ENCODE results near the gene CHST14. TPM values are rescaled to one million over a fixed set of nuclear protein-coding genes. Genes with fewer than 3 reads are reported as not detected.
"Not testable (repeated sequence)": the region's sequence is repeated elsewhere in the genome, so short reads cannot be mapped to it uniquely, and the experiment has no call there.

CHST14 gene
- total RNA-seq, 2 donors from 2014 or later = 14.9 to 22.3 TPM

DNA sequence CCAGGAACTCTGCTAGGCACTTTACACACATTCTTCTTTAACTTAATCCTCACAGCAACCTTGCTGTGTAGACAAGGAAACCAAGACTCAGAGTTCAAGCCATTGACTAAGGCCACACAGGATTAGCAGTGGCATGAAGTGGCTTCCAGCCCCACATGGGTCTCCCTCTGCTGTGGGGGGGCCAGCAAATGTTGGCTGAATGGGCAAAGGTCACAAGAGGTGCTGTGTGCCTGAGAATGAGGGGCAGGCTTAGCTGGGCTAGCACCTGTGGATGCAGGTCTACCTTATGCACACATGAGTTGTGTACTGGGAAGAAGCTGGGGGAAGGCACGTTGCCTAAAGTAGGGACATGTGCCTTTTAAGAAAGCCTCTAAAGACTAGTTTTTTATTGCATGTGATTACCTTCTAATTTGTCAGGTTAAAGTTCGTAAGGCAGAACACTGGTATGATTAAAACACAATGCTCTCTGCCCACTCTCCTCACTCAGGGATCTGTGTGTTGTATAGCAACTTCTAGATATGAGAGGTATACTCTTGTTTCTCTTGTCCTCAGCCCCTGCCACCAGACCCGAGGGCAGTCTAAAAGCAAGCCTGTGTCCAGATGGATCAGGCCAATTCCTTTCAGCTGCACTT lies 19.1 kb upstream of the CHST14 start:
- Histone ChIP-seq H3K36me3 (no peaks in the 10 kb centered on the region), H3K27me3 (replicated peaks; ENCODE audit: insufficient read depth) (no peaks in the 10 kb centered on the region), H3K4me1 (replicated peaks) (no peaks in the 10 kb centered on the region), H3K27ac (no peak overlapping the region), H3K4me3 (no peak overlapping the region), H3K9me3 (no peaks in the 10 kb centered on the region)
- no peak for DNase-seq (ENCODE audit: low spot score)
- 88% methylated on average over 3 of the region's 3 CpGs for WGBS
- intact Hi-C loops (cut with DNase I) = no loop called here
- TF ChIP-seq POLR2A (IDR thresholded peaks at IDR 0.05) (no peak), POLR2AphosphoS5 (IDR thresholded peaks at IDR 0.05) (no peak)
- TF ChIP-seq, protein P1, sequence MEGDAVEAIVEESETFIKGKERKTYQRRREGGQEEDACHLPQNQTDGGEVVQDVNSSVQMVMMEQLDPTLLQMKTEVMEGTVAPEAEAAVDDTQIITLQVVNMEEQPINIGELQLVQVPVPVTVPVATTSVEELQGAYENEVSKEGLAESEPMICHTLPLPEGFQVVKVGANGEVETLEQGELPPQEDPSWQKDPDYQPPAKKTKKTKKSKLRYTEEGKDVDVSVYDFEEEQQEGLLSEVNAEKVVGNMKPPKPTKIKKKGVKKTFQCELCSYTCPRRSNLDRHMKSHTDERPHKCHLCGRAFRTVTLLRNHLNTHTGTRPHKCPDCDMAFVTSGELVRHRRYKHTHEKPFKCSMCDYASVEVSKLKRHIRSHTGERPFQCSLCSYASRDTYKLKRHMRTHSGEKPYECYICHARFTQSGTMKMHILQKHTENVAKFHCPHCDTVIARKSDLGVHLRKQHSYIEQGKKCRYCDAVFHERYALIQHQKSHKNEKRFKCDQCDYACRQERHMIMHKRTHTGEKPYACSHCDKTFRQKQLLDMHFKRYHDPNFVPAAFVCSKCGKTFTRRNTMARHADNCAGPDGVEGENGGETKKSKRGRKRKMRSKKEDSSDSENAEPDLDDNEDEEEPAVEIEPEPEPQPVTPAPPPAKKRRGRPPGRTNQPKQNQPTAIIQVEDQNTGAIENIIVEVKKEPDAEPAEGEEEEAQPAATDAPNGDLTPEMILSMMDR (IDR thresholded peaks at IDR 0.05) = no peak

DNA sequence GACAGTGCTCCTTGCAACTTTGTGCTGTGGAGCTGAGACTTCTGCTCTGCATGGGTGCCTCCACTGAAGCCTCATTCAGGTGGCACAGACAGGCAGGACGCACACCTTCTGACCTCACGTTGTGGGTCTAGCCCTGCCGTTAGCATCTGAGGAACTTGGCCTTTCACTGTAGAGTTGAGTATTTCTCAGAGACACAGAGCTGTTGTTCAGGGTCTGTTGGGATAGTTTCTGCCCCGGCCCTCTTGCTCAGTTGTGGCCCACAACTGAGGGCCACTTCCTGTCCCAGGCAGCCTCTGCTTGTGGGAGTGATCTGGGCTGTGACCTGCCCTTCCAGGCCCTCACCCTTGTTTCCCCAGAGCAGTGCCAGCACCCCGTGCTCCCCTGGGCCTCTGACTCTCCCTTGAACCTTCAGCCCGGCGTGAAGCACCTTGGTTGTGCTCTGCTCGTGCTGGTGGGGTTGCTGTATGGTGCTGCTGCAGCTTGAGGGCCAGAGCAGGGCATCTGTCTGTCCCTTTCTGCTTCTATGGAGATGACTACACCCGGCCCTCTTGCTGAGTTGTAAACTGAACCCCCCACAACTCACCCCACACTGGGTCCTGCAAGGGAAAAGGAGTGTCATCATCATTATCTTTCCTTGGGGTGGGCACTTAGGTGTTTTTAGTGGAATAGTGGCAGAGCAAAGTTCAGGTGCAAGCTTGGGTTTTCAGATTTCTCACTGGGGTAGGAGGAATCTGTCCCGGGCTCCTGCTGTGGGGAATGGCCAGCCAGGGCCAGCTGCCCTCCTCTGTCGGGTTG lies 18.3 kb upstream of the CHST14 start:
- Histone ChIP-seq H3K4me3 (no peak overlapping the region), H3K27ac (no peak overlapping the region), H3K36me3 (no peaks in the 10 kb centered on the region), H3K27me3 (replicated peaks; ENCODE audit: insufficient read depth) (no peaks in the 10 kb centered on the region), H3K9me3 (no peaks in the 10 kb centered on the region), H3K4me1 (replicated peaks) (no peaks in the 10 kb centered on the region)
- DNase-seq (ENCODE audit: low spot score) = no peak
- intact Hi-C loops (cut with DNase I) = no loop called here
- WGBS = 86% methylated on average over 11 of the region's 11 CpGs
- TF ChIP-seq, protein P1 (IDR thresholded peaks at IDR 0.05) = no peak
- no peak for TF ChIP-seq POLR2A (IDR thresholded peaks at IDR 0.05)
- TF ChIP-seq POLR2AphosphoS5 (IDR thresholded peaks at IDR 0.05) = no peak

DNA sequence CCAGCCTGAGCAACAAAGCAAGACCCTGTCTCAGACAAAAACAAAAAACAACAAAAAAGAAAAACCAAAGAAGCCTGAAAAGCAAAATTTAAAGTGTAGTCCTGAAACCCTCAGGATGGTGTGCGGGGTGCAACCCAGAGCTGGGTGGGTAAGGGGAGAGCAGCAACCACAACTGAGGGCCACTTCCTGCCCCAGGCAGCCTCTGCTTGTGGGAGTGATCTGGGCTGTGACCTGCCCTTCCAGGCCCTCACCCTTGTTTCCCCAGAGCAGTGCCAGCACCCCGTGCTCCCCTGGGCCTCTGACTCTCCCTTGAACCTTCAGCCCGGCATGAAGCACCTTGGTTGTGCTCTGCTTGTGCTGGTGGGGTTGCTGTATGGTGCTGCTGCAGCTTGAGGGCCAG lies 16.8 kb upstream of the CHST14 start:
- H3K9me3 ChIP-seq; H3K4me1 ChIP-seq (replicated peaks): not testable (repeated sequence)
- WGBS = 85% methylated on average over 3 of the region's 3 CpGs

DNA sequence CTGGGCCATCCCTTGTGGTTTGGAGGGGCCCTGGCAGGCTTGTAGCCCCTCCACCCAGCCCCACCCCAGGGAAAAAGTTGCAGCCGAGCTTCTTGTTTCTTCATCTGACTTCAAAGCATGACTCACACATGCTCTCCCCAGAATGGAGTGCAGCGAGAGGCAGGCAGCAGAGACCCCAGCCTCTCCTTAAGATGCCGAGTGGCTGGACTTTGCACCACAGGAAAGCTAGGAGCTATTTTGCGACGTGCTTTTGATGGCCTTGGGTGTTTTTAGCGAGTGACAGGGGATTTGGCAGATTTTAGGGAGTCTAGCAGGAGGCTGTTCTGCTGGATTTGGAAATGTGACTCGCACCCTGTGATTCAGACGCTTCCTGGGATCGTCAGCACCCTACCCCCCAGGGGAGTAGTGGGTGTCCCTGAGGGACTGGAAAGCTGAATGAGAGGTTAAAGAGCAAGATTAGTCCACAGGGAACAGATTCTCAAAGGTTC lies 15.8 kb upstream of the CHST14 start:
- H3K4me3 ChIP-seq = no peak overlapping the region
- WGBS = 46% methylated on average over 9 of the region's 9 CpGs
- no peak overlapping the region for H3K27ac ChIP-seq
- no peak for DNase-seq (ENCODE audit: low spot score)
- H3K27me3 ChIP-seq (replicated peaks; ENCODE audit: insufficient read depth) = no peaks in the 10 kb centered on the region
- TF ChIP-seq POLR2AphosphoS5 (IDR thresholded peaks at IDR 0.05) (no peak), POLR2A (IDR thresholded peaks at IDR 0.05) (no peak)
- TF ChIP-seq, protein P1 (IDR thresholded peaks at IDR 0.05) = no peak
- no peaks in the 10 kb centered on the region for H3K4me1 ChIP-seq (replicated peaks)
- no peaks in the 10 kb centered on the region for H3K36me3 ChIP-seq
- intact Hi-C loops (cut with DNase I) = no loop called here
- H3K9me3 ChIP-seq = no peaks in the 10 kb centered on the region

More for the DNA sequence above, 16.8 kb upstream of the CHST14 start:
- H3K27me3 ChIP-seq (replicated peaks; ENCODE audit: insufficient read depth); H3K27ac ChIP-seq; H3K36me3 ChIP-seq; H3K4me3 ChIP-seq; intact Hi-C loops (cut with DNase I); DNase-seq (ENCODE audit: low spot score): not testable (repeated sequence)

DNA sequence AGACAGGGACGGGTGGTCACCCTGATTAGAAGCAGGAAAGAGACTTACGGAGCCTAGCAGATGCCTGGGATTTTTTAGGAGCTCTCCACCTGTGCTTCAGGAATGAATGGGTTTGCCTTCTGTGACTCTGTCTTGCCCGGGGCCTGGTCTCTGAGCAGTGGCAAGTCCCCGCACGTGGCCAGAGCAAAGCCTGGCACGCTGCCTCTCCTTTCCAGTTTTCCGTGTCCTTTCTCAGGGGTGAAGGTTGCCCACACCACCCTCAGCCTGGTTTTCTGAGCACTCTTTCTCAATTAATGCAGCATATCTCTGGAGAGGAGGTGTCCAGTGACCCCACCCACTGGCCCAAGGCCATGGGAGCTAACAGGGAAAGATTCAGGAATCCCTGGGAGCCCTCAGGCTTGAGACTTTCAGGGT lies 14.5 kb upstream of the CHST14 start:
- Histone ChIP-seq H3K9me3 (no peaks in the 10 kb centered on the region), H3K4me1 (replicated peaks) (no peaks in the 10 kb centered on the region), H3K36me3 (no peaks in the 10 kb centered on the region), H3K27me3 (replicated peaks; ENCODE audit: insufficient read depth) (no peaks in the 10 kb centered on the region), H3K27ac (no peak overlapping the region), H3K4me3 (no peak overlapping the region)
- peak; percentile 60 for DNase-seq (ENCODE audit: low spot score)
- 43% methylated on average over 7 of the region's 7 CpGs for whole genome bisulfite sequencing
- intact Hi-C loops (cut with DNase I) = no loop called here
- peak; percentile 9 for TF ChIP-seq POLR2AphosphoS5 (IDR thresholded peaks at IDR 0.05)
- no peak for TF ChIP-seq POLR2A (IDR thresholded peaks at IDR 0.05)
